ENCODE data around the gene EFEMP2.

Gene EFEMP2

DNA sequence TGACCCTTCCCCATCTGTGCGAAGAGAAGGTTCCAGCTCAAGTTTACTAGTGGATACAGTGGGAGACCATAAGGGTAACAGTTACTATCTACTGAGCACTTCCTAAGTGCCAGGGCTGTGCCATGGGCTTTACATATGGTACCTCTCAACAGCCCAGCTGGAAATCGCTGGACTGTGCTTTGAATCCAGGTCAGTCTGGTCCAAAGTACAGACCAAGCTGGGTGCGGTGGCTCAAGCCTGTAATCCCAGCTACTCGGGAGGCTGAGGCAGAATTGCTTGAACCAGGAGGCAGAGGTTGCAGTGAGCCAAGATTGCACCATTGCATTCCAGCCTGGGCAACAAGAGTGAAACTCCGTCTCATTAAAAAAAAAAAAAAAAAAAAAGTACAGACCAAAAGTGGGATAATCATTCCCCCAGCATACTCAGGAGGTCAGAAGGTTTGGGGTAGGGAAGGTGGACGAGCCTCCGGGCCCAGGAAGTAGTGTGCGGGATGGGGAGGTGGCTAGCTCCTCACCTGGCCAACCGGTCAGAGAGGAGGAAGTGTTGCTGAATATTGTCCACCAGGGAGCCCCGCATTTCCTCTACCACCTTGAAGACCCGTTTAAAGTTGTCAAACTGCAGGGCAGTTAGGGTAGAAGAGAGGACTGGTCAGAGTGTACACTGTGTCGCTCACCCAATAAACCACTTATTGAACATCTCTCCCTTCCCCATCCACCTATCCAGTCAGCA is 13.4 kb upstream of the EFEMP2 start:
- no peak for DNase-seq (ENCODE audit: extremely low read depth in 1 of 2, low read depth in 1 of 2)

DNA sequence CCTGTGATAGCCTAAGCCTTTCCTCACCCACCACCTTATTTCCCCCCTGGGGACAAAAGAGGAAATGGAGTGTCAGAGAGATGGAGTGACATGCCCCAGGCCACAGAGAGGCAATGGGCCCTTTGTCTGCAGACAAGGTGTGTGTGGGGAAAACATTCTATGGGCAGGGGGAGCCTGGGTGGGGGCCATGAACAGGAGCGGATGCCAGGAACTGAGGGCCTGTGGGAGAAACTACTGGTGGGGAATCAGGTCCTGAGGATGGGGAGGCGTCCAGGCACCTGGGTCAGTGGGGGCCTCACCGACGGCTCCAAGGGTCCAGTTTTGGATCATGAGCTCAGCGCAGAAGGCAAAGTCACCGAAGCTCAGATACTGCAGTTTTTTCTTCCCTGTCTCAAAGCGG is 12.6 kb upstream of the EFEMP2 start:
- DNase-seq (ENCODE audit: extremely low read depth in 1 of 2, low read depth in 1 of 2), result no peak

DNA sequence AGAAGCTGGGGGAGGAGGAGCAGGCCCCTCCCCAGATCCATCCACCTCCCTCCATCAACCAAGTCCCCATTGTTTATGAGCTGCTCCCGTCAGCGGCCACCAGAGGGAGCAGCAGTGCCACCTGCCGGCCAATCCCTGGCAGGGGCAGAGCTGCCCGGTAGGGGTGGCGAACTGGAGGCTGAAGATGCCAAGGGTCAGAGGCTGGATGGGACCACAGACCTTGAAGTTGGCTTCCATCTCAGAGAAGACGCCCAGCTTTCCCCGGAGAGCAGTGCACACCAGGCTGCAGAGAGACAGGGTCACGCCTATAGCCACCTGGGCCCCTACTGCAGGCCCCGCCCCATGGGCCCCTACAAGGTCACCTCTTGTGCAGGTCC is 12.1 kb upstream of the EFEMP2 start:
- peak in 1 of 2 donors; percentile 70 for DNase-seq (ENCODE audit: extremely low read depth in 1 of 2, low read depth in 1 of 2)

DNA sequence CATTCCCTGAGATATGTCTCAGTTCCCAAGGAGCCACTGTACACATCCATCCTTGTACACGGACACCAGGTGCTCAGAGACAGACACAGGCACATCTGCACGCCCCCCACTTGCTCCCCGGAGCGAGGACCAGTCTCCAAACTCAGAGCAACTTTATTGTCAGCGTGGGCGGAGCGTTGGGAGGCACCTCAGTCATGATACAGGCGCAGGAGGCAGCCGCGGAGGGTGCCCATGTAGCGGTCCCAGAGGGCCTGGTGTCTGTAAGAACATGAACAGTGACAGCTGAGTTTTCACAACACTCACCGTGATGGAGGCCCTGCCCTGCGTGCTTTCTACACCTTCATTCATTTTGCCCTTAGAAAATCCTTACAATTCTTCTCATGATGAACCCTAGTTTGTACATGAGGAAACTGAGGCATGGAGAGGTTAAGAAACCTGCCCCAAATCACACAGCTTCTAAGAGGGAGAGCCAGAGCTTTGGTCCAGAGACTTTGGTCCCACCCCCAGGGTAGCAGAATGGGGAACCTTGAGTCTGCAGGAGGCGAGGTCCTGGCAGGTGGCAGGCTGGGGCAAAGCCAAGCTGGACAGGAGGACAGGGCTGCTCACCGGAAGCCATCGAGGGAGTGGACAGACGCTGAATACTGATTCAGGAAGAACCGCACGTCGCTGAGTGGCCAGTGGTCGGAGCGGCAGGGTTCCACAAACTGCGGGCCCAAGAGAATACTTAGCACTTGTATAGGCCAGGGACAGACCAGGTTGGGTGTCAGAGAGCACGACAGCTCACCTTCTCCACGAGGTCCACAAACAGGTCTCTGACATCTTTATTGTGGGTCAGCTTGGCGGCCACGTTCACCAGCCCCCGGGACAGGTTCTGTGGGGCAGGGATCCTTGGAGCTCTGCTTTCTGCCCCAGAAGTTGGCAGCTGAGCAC is 11.5 kb upstream of the EFEMP2 start:
- no peak for DNase-seq (ENCODE audit: extremely low read depth in 1 of 2, low read depth in 1 of 2)

DNA sequence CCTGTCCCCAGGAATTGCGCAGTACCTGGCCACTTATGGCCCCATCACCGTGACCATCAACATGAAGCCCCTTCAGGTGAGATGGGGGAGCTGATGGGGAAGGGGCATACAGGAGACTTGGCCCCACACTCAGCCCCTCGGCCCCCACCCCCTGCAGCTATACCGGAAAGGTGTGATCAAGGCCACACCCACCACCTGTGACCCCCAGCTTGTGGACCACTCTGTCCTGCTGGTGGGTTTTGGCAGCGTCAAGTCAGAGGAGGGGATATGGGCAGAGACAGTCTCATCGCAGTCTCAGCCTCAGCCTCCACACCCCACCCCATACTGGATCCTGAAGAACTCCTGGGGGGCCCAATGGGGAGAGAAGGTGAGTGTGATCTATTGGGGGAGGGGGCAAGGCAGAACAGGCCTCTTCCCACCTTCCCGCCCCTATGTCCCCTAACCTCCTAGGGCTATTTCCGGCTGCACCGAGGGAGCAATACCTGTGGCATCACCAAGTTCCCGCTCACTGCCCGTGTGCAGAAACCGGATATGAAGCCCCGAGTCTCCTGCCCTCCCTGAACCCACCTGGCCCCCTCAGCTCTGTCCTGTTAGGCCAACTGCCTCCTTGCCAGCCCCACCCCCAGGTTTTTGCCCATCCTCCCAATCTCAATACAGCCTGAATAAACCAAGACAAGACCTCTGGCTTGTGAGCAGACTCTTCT is 10.6 kb upstream of the EFEMP2 start:
- no peak for DNase-seq (ENCODE audit: extremely low read depth in 1 of 2, low read depth in 1 of 2)

DNA sequence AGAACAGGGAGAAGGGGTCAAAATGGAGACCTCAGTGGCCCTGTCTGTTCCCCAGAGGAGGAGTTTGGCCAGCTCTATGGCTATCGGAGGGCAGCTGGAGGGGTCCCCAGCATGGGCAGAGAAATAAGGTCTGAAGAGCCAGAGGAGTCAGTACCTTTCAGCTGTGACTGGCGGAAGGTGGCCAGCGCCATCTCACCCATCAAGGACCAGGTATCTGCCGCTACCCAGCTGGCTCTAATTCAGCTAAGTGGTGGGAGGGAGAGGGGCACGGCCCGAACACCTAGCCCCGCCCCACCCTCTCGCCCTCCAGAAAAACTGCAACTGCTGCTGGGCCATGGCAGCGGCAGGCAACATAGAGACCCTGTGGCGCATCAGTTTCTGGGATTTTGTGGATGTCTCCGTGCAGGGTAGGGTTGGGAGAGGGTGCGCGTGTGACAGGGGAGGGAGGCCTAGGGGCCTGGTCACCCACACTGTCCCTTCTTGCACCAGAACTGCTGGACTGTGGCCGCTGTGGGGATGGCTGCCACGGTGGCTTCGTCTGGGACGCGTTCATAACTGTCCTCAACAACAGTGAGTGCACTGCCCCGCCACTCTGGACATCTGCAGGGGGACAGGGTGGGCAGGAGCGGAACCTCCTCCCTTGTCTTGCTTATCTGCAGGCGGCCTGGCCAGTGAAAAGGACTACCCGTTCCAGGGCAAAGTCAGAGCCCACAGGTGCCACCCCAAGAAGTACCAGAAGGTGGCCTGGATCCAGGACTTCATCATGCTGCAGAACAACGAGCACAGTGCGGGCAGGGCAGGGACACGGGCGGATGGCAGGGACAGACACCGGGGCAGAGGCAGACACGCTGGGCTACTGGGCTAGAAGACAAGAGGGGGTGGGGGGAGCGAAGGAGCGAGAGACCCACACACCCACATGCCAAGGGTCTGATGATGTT is 9.8 kb upstream of the EFEMP2 start:
- no peak for DNase-seq (ENCODE audit: extremely low read depth in 1 of 2, low read depth in 1 of 2)

DNA sequence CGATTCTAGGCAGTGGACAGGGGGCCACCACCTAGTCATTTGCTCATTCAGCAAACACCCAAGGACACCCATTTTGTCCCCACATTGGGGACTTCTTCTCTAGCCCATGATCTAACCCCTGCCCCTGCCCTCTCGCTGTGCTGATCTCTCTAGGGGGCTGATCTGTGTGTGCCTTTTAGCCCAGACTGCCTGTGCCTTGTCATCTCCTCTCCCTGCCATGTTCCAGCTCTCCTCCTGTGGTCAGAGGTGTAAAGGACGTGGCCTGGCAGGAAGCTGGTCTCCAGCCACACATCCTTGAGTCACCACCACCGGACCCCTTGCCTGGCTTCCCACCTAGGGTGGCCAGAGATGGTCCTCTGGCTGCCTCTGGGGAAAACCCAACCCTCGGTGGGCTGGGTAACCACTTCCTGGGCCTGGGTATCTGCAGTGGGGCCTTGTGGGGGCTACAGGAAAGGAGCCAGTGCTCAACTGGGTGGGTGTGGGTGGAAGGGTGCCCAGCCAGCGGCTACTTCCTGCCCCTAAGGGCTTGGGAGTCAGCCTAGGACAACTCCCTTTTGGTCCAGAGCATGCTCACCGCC is 8.3 kb upstream of the EFEMP2 start:
- no peak for DNase-seq (ENCODE audit: extremely low read depth in 1 of 2, low read depth in 1 of 2)

DNA sequence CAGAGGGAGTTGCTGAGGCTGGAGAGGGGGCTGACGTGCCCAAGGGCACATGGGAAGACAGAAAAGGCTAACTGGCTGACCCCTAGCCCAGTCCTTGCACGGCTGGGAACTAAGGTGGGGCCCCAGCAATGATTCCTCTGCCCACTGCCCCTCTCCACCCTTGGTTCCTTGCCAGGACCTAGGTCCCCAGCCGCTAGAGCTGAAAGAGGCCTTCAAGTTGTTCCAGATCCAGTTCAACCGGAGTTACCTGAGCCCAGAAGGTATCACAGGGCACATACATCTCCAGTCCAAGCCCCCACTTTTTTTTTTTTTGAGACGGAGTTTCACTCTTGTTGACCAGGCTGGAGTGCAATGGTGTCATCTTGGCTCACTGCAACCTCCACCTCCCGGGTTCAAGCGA is 7.4 kb upstream of the EFEMP2 start:
- no peak for DNase-seq (ENCODE audit: extremely low read depth in 1 of 2, low read depth in 1 of 2)

DNA sequence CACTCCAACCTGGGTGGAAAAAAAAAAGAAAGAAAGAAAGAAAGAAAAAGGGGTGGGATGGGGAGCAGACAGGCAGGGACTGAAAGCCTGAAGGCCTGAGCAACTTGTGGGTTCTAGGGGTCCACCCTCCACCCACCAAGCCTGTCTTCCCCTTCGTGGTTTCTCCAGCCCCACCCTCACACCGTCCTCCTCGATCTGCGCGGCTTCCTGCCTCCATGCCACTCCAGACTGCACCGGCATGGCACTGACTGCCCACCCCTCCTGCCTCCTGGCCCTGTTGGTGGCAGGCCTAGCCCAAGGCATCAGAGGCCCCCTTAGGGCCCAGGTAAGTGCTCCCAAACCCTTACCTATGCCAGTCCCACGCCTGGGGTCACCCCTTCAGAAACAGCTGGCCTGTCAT is 7.0 kb upstream of the EFEMP2 start, which contains the start of gene CTSW:
Gene CTSW (plus strand): TSS at position 221 of the 400 bp plus-strand sequence. CDS start 18 bp downstream, at position 239.
- no peak for DNase-seq (ENCODE audit: extremely low read depth in 1 of 2, low read depth in 1 of 2)

DNA sequence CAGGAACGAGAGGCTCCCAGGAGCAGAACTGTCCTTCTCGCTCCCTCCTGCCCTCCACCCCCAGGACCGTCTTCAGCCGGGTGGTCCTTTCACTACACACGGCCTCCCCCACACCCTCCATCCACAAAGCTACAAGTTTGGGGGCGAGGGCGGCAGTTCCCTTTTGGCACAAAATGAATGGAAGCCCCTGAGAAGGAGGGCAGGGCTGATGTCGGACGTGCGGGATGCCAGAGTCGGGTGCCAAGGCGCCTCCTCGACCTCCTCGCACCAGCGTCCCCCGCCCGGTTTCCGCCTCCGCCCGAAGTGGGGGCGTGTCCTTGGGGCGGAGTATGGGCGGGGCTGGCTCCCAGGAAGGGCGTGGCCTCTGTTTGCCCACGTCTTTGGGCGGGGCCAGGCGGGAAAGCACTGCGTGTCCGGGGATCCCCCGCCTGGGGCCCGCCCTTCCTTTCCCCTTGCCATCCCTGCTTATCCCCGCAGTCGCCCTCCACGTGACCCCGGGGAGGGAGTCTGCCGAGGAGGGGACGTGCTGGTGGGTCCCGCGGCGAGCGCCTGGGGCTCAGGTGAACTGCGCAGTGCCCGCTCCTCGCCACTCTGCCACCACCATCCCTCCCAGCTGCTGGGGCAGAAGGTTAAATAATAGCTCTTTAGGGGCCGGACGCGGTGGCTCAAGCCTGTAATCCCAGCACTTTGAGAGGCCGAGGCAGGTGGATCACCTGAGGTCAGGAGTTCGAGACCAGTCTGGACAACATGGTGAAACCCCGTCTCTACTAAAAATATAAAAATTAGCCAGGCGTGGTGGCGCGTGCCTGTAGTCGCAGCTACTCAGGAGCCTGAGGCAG is 937 bp upstream of the EFEMP2 start:
- DNase-seq (ENCODE audit: extremely low read depth in 1 of 2, low read depth in 1 of 2), result peak; percentile 86 to 93

DNA sequence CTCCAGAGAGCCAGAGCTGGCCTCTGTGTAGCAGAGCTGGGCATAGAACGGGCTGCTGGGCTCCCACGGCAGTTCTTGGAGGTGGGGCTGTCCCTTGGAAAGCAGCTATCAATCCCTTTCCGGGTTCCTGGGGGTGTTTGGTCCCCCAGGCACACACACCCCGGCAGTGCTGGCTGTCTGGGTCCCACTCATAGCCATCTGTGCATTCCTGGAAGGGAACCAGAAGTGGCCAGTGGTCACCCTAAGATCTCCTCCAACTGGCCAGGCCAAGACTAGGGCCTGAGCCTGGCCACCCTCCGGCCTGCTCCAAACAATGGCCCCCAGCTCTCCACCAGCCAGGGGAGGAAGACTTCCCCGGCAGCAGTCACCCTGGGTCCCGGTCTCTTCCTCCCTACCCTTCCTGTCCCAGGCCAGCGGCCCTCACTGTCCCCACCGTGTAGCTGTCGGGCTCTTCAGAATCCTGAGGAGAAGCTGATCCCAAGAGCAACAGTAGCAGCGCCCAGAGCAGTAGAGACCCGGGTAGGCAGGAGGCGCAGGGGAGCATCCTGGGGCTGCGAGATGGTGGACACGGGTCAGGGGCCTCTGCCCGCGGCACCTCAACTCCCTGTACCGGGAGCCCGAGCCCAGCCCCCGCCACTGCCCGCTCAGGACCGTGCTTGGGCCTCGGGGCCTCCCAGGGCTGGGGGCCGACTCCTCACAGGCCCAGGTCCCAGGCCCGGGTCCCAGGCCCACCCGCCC is 620 bp downstream of the EFEMP2 start:
- no peak for DNase-seq (ENCODE audit: extremely low read depth in 1 of 2, low read depth in 1 of 2)

DNA sequence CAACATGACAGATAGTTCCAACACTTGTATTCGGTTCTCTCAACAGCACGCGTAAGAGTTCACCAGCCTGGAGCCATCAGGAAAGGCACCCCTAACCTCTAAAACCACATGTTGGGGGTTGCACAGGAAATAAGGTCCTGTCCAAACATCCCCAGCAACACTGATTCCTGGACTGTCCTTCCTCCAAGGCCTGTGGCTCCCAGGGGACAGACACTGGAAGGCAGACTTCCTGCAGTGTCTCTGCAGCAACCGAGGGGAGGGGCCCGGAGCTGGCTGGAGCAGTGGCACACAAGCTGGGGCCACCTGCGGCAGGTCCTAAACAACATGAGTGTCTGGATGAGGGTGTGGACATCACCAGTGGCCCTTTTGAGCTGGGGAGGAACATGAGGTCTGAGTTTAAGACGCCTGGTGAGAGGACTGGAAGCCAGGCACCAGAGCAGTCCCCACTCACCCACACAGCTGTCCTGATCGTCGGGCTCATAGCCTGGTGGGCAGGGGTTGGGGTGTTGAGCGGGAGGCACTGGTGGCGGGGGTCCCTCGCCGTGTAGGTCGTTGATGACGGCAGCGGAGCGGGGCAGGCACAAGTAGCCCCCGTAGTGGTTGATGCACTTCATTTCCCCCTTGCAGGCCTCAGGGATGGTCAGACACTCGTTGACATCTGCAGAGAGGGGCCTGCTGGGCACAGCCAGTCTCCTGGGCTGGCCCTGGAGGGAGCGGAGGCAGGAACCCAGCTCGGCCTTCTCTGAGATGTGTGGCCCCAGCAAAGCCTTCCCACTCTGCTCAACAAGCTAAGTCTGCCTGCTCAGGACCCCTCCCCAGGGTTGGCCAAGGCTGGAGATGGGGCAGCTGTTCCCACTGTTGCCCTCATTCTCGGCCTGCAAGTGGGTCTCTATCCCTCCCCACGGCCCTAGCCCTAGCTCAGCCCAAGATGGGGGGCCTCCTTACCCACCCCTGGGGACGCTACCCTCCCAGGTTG is 1.6 kb downstream of the EFEMP2 start:
- DNase-seq (ENCODE audit: extremely low read depth in 1 of 2, low read depth in 1 of 2), result no peak

DNA sequence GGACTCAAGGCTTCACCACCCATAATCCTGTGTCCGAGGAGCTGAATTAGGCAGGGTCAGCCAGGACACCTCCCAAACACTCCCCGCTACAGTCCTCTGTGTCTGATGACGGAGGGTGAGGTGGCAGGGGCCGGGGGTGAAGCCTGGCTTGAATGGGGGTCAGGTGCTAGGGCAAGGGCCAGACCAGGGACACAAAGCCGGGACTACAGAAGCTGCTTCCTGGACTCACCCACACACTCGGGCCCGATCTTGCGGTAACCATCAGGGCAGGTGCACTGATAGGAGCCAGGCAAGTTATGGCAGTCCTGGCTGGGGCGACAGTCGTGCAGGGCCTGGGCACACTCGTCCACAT is 2.3 kb downstream of the EFEMP2 start:
- no peak for DNase-seq (ENCODE audit: extremely low read depth in 1 of 2, low read depth in 1 of 2)

DNA sequence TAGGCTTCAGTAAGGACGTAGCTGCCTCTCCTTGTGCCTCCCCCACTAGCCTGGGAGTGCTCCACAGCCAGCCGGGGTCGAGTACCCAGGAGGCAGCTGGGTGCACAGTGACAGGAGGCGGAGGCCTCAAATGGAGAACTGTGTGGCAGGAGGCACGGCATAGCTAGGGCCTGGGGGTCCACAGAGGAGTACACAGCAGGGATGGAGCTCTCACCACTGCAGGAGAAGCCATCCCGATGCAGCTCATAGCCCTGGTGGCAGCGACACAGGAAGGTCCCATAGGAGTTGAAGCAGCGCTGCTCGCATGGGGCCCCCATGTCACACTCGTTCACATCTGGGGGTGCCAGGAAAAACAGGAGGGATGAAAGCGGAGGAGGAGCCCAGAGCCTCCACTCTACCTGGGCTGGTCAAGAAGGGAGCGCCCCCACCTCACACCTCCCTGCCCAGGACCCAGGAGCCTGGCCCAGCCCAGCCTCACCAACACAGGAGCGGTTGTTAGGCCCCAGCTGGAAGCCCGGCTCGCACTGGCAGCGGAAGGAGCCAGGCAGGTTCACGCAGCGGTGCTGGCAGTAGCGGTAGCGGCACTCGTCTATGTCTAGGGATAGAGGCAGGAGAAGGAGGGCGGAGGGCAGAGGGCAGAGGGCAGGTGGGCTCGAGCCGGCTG is 2.8 kb downstream of the EFEMP2 start:
- no peak for DNase-seq (ENCODE audit: extremely low read depth in 1 of 2, low read depth in 1 of 2)

DNA sequence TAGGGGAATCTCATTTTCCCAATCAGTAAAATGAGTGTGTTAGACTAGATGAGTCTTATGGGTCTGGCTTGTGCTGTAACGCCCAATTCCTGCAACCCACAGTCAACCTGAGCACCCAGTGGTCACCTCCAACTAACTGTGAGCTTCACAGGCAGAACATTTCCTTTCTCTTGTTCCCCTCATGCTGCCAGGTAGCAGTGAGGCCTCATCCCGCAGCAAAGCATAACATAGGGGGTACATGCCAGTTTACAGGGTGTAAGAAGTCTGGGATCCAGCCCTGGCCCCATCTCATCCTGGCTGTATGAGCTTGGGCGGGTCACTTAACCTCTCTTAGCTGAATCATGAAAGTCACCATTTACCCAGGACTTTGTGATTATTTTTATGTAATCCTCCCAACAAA is 3.7 kb downstream of the EFEMP2 start:
- no peak for DNase-seq (ENCODE audit: extremely low read depth in 1 of 2, low read depth in 1 of 2)

DNA sequence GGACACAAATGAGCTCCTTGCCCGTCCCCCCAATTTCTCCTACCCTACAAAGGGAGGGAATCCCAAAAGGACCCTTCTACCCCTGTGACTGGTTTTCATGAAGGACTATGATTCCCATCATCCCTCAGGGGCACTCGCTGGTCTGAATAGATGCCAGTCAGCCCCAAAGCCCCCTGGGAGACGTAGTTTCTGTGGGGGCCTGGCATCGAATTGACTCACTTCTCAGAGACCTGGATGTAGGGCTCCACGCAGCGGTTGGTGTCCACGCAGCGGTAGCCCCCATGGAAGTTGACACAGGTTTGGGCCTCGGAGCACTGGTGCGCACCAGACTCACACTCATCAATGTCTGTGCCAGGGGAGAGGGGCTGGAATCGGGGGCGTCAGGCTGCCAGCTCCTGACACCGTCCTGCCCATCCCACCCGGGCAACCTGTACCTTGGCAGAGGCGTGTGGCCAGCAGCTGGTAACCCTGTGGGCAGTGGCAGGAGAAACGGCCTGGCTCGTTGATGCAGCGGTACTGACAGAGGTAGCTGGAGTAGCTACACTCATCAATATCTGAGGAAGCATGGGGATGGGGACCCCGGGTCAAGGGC is 4.4 kb downstream of the EFEMP2 start:
- no peak for DNase-seq (ENCODE audit: extremely low read depth in 1 of 2, low read depth in 1 of 2)

Measured in activated CD8-positive, alpha-beta memory T cell treated with anti-CD3 and anti-CD28 coated beads for 1 hour (primary cell).